Measurements from ENCODE around the gene FGF14.

GRCh38 chr13:102212729-102213128 lies 189.1 kb downstream of the FGF14 start:
- TF ChIP-seq CTCF (IDR thresholded peaks at IDR 0.05; ENCODE audit: low read depth, low read length, poor library complexity, severe bottlenecking) = no peak
- TF ChIP-seq EZH2phosphoT487 (IDR thresholded peaks at IDR 0.05; ENCODE audit: borderline replicate concordance, low read length) = no peak

Data from DOHH2 (cell line).